ENCODE data around the gene P2RY14. TPM values are rescaled to one million over a fixed set of nuclear protein-coding genes. Genes with fewer than 3 reads are reported as not detected.

P2RY14 gene
- total RNA-seq, 2 donors from 2014 or later, result 1.7 to 2.9 TPM

DNA sequence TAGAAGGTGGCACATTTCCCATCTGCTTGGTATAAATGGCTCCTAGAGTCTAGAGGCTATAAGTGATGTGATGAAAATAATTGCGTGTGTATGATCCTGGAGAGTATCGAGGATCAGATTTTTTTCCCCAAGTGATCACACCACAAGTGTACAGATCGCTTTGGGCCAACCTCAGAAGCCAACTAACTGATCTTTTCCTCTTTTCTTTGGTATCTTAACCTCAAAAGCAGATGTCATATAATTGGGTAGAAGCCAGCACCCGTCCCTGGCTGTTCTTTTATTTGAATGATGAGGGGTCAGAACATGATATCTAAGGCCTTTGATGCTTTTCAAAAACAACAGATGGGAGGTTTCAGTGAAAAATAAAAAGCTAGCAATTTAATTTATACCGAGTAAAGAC lies 3.3 kb downstream of the P2RY14 start:
- Histone ChIP-seq H3K27ac (no peak overlapping the region), H3K27me3 (no peaks in the 10 kb centered on the region), H3K9ac (ENCODE audit: low read depth in 2 of 2, low read length in 2 of 2) (no peak overlapping the region), H3K4me1 (peaks cover 2% of the 10 kb centered on the region), H3K36me3 (no peaks in the 10 kb centered on the region), H3K9me3 (no peaks in the 10 kb centered on the region), H3K4me3 (no peak overlapping the region)
- TF ChIP-seq, protein P1, sequence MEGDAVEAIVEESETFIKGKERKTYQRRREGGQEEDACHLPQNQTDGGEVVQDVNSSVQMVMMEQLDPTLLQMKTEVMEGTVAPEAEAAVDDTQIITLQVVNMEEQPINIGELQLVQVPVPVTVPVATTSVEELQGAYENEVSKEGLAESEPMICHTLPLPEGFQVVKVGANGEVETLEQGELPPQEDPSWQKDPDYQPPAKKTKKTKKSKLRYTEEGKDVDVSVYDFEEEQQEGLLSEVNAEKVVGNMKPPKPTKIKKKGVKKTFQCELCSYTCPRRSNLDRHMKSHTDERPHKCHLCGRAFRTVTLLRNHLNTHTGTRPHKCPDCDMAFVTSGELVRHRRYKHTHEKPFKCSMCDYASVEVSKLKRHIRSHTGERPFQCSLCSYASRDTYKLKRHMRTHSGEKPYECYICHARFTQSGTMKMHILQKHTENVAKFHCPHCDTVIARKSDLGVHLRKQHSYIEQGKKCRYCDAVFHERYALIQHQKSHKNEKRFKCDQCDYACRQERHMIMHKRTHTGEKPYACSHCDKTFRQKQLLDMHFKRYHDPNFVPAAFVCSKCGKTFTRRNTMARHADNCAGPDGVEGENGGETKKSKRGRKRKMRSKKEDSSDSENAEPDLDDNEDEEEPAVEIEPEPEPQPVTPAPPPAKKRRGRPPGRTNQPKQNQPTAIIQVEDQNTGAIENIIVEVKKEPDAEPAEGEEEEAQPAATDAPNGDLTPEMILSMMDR (IDR thresholded peaks at IDR 0.05), result no peak
- intact Hi-C loops (cut with DNase I), result no loop called here
- no peak for DNase-seq

DNA sequence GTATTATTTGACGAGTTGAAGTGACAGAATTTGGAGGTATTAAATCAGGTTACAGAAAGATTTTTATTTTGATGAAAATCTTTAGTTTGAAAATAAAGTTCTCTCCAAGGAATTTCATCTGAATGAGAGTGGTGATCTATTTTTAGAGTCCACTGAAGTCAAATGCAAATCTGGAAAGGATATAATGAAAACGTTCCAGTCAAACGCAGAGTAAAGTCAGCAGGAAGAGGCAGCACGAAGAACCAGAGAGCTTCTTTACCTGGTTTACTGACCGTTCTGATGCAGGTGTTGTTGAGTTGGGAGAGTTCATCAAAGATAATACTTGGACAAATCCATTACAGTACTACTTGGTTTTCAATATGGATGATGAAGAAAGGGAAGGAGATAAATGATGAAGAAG lies 8.7 kb downstream of the P2RY14 start:
- H3K4me1 ChIP-seq, result no peaks in the 10 kb centered on the region
- TF ChIP-seq, protein P1 (IDR thresholded peaks at IDR 0.05), result no peak
- intact Hi-C loops (cut with DNase I), result no loop called here

DNA sequence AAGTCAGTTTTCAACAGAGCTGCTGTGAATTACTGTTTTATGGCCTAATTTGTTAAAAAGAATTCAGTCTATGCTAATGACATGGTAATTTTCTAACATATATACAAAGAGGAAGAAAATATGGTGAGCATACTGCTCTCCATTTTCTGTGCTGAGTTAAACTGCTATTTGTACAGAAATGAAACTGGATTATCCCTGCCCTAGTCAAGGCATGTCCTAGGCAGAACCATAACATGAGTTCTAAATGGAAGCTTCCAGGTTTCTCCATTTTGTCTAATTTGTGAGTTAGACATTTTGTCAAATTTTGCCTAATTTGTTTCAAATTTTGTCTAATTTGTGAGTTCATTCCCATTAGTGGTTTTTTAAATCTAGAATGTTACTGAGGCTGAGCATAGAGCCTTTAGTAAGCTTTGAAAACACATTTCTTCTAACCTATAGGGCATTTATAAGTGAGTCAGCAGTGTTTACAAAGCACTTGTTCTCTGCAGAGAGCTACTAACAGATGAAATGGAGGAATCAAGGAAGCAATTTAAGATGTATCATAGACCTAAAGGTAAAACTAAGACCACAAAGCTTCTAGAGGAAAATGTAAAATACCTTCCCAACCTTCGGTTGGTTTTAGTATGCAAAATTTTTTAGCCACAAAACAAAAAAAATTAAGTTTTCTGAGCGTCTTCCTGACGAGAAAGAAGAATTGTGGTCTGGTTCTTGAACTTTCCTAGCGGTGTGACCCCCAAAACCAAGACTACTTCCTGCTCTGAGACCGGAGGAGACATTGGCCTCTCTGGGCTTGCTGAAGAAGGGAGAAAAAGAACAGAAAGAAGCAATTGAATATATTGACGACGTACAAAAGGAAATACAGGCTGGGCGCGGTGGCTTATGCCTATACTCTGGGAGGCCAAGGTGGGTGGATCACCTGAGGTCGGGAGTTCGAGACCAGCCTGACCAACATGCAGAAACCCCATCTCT lies 9.8 kb downstream of the P2RY14 start:
- TF ChIP-seq, protein P1 (IDR thresholded peaks at IDR 0.05), result no peak
- Histone ChIP-seq H3K27ac (no peak overlapping the region), H3K4me1 (no peaks in the 10 kb centered on the region)

More for the DNA sequence above, 8.7 kb downstream of the P2RY14 start:
- Histone ChIP-seq H3K9me3 (no peaks in the 10 kb centered on the region), H3K9ac (ENCODE audit: low read depth in 2 of 2, low read length in 2 of 2) (no peak overlapping the region), H3K36me3 (no peaks in the 10 kb centered on the region), H3K4me3 (no peak overlapping the region), H3K27ac (no peak overlapping the region), H3K27me3 (no peaks in the 10 kb centered on the region)
- no peak for DNase-seq

DNA sequence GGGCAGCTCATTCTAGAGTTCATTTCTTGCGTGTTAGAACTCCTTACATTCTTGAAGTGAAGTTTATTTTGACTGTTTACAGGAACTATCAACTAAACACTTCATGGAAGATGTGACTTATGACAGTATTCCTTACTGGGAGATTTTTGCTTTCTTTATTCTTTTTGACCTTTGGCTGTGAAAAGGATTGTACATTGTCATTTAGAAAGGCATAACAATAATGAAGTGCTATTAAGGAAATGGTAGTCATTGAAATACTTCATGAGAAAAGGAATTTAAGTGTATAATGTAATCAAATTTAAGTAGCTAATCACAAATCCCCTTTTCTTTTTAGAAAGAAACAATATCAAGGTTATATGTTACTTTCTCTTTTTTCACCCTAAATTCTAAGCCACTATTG lies 11.3 kb downstream of the P2RY14 start:
- Histone ChIP-seq H3K9ac (ENCODE audit: low read depth in 2 of 2, low read length in 2 of 2) (no peak overlapping the region), H3K36me3 (no peaks in the 10 kb centered on the region), H3K4me3 (no peak overlapping the region), H3K27me3 (no peaks in the 10 kb centered on the region), H3K27ac (peak overlapping the region; percentile 37), H3K9me3 (no peaks in the 10 kb centered on the region), H3K4me1 (no peaks in the 10 kb centered on the region)
- TF ChIP-seq, protein P1 (IDR thresholded peaks at IDR 0.05), result no peak
- no peak for DNase-seq
- intact Hi-C loops (cut with DNase I), result no loop called here

More for the DNA sequence above, 9.8 kb downstream of the P2RY14 start:
- Histone ChIP-seq H3K9me3 (no peaks in the 10 kb centered on the region), H3K36me3 (no peaks in the 10 kb centered on the region), H3K4me3 (no peak overlapping the region), H3K9ac (ENCODE audit: low read depth in 2 of 2, low read length in 2 of 2) (no peak overlapping the region), H3K27me3 (no peaks in the 10 kb centered on the region)
- DNase-seq, result no peak
- intact Hi-C loops (cut with DNase I), result no loop called here

DNA sequence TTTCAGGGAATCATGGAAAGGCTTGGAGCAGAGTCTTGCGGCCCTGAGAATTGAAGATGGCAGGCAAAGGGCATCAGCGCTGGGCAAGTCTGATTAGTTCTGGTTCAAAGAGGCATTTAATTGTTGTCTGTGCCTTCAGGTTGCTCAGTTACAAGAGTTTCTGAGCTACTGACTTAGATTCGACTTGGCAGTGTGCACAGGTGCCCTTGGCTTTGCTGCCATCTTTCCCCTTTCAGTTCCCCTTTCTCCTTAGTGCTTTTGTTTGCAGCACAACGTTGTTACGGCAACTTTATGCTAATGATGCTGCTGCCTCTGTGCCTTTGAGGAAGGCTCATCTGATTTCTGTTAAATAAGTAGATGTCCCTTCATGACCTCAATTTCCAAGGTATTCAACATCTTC lies 12.5 kb downstream of the P2RY14 start:
- Histone ChIP-seq H3K9me3 (no peaks in the 10 kb centered on the region), H3K4me3 (no peak overlapping the region), H3K27ac (peak overlapping the region; percentile 37), H3K9ac (ENCODE audit: low read depth in 2 of 2, low read length in 2 of 2) (no peak overlapping the region), H3K36me3 (no peaks in the 10 kb centered on the region), H3K4me1 (no peaks in the 10 kb centered on the region), H3K27me3 (no peaks in the 10 kb centered on the region)
- intact Hi-C loops (cut with DNase I), result no loop called here
- TF ChIP-seq, protein P1 (IDR thresholded peaks at IDR 0.05), result no peak
- no peak for DNase-seq
